Neuron (in vitro differentiated cells): ENCODE measurements around the gene ATP4B.

Source experiments
- H2AFZ ChIP-seq: one replicate; pipeline ENCODE4 v1.6.1; 2013; ENCODE audit warnings: low read depth, mild to moderate bottlenecking, inconsistent platforms, low read length, moderate library complexity
- H3K27me3 ChIP-seq: one replicate; pipeline ENCODE4 v1.6.1; 2013; ENCODE audit warnings: low read length; ENCODE audit not compliant: insufficient read depth
- H3K36me3 ChIP-seq: one replicate; pipeline ENCODE4 v1.6.1; 2013; ENCODE audit warnings: low read length; ENCODE audit not compliant: insufficient read depth
- H3K4me1 ChIP-seq: one replicate; pipeline ENCODE4 v1.6.1; 2013; ENCODE audit warnings: low read length; ENCODE audit not compliant: insufficient read depth
- H3K4me3 ChIP-seq: 2 replicates; pipeline ENCODE4 v1.5.1; 2013; ENCODE audit warnings: mild to moderate bottlenecking, low read length, moderate library complexity
- H3K9me3 ChIP-seq: one replicate; pipeline ENCODE4 v1.6.1; 2013; ENCODE audit warnings: low read length

ATP4B gene

DNA sequence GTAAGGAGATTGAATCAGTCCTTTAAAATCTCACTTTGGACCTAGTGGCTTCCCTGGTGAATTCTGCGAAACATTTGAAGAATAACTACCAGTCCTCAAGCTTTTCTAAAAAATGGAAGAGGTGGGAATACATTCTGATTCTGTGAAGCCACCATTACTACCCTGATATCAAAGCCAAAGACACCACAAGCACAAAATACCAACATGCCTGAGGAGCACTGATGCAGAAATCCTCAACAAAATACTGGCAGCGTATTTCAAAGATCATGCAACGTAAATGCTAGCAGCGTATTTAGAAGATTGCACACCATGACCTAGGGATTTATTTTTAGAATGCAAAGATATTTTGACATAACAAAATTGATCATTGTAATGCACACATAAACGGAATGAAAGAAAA lies 14.4 kb downstream of the ATP4B start:
- Histone ChIP-seq H3K36me3 (peaks cover 34% of the 10 kb centered on the region), H2AFZ (no peak overlapping the region), H3K27me3 (no peaks in the 10 kb centered on the region), H3K4me1 (no peaks in the 10 kb centered on the region), H3K9me3 (peaks cover 14% of the 10 kb centered on the region), H3K4me3 (no peak overlapping the region)

DNA sequence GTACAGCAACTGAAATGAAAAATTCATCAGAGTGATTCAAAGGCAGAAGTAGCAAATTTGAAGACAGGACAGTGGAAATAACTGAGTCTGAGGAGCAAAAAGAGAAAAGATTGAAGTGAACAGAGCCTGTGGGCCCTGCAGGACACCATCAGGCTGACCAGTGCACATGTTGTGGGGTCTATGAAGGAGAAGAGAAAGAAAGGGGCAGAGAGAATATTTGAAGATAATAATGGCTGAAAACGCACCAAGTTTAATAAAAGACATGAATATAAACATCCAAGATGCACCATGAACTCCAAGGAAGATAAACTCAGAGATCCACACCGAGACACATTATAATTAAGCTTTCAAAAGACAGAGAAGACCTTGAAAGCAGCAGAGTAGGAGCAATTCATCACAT lies 15.4 kb downstream of the ATP4B start:
- peaks cover 14% of the 10 kb centered on the region for H3K9me3 ChIP-seq

DNA sequence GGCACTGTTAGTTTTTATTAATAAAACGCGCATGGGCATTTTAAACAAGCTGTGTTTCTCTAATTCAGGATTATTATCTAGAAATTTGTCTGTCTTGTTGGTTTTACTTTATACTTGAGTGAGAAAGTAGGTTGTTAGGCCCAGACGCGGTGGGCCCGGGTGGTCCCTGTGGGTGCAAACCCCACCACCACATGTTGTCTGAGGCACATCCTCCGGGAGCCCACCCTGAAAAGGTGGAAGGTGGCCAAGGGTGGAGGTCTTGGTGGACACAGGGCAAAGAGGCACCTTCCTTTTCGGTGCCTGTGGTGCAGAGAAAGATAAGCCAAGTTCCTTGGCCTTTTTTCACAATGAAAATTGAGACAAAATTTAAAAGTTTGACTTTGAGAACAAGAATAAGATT lies 16.6 kb downstream of the ATP4B start:
- H3K9me3 ChIP-seq: peaks cover 17% of the 10 kb centered on the region
- H3K27me3 ChIP-seq: no peaks in the 10 kb centered on the region
- H2AFZ ChIP-seq: no peak overlapping the region
- H3K36me3 ChIP-seq: peaks cover 54% of the 10 kb centered on the region
- H3K4me3 ChIP-seq: no peak overlapping the region
- H3K4me1 ChIP-seq: no peaks in the 10 kb centered on the region

More for the DNA sequence above, 15.4 kb downstream of the ATP4B start:
- H3K4me1 ChIP-seq: no peaks in the 10 kb centered on the region
- no peak overlapping the region for H3K4me3 ChIP-seq
- no peaks in the 10 kb centered on the region for H3K27me3 ChIP-seq
- no peak overlapping the region for H2AFZ ChIP-seq
- H3K36me3 ChIP-seq: peaks cover 43% of the 10 kb centered on the region

DNA sequence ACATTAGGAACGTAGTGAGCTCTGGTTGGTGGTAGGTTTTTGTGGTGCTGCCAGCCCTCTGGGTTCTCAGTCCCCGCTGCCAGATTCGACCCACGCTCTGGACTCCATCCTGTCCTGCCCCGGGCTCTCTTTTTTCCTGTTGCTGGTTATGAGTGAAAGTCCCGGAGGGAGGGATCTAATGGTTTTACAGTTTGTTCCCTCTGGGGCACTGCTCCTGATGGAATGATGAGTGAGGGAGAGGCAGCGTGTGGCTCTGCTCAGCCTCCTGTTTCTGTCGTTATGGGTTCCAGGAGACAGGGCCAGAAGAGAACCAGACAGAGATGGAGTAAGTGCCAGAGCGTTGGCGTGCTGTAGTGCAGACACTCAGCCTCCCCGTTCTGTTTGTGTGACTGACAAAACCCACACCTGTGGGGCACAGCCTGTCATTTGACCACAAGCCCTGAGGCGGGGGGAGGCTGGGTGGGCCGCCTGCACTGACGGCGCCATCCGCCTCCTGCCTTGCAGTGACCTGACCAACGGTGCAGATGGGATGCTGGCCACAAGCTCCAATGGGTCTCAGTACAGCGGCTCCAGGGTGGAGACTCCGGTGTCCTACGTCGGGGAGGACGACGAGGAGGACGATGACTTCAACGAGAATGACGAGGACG lies 18.3 kb downstream of the ATP4B start:
- Histone ChIP-seq H3K27me3 (no peaks in the 10 kb centered on the region), H3K36me3 (peaks cover 71% of the 10 kb centered on the region), H2AFZ (no peak overlapping the region)

DNA sequence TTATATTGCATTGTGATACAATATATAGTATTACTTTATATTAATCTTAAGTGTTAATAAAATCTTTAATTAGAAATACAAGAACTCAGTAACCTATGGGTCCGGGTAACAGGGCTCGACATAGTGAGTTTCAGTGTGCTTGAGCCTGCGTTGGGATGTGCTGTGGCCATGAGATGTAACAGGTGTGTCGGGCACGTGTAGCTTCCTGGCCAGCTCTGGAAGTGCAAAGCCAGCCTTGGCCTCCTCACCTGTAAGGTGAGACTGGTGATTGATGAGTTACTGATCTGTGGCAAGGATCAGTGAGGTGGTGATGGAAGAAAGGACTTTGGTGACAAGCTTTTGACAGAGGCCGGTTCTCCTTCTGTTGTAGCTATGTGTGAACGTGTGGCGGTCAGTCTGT lies 19.2 kb downstream of the ATP4B start:
- H3K36me3 ChIP-seq: peaks cover 80% of the 10 kb centered on the region
- H3K4me1 ChIP-seq: no peaks in the 10 kb centered on the region
- no peak overlapping the region for H3K4me3 ChIP-seq
- H3K9me3 ChIP-seq: peaks cover 17% of the 10 kb centered on the region
- H2AFZ ChIP-seq: no peak overlapping the region
- no peaks in the 10 kb centered on the region for H3K27me3 ChIP-seq

More for the DNA sequence above, 18.3 kb downstream of the ATP4B start:
- no peak overlapping the region for H3K4me3 ChIP-seq
- H3K4me1 ChIP-seq: no peaks in the 10 kb centered on the region
- H3K9me3 ChIP-seq: peaks cover 17% of the 10 kb centered on the region

DNA sequence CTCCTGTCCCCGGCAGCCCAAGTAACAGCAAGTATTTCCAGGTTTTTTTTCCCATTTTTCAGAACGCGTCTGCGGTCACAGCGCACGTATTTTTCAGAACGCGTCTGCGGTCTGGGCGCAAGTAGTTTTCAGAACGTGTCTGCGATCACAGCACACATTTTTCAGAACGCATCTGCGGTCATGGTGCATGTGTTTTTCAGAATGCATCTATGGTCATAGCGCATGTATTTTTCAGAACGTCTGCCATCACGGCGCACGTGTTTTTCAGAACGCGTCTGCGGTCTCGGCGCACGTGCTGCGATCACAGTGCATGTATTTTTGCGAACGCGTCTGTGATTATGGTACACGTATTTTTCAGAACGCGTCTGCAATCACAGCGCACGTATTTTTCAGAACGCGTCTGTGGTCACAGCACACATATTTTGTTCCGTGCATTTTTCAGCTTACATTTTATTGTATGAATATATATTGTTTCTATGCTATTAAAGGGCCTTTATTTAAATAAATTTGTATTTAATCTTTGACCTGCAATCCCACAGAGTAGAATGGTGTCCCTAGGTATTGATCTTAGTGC lies 19.7 kb downstream of the ATP4B start:
- no peak overlapping the region for H2AFZ ChIP-seq
- H3K9me3 ChIP-seq: peaks cover 17% of the 10 kb centered on the region
- no peaks in the 10 kb centered on the region for H3K27me3 ChIP-seq
- H3K4me3 ChIP-seq: no peak overlapping the region
- H3K36me3 ChIP-seq: peaks cover 85% of the 10 kb centered on the region
- H3K4me1 ChIP-seq: no peaks in the 10 kb centered on the region

DNA sequence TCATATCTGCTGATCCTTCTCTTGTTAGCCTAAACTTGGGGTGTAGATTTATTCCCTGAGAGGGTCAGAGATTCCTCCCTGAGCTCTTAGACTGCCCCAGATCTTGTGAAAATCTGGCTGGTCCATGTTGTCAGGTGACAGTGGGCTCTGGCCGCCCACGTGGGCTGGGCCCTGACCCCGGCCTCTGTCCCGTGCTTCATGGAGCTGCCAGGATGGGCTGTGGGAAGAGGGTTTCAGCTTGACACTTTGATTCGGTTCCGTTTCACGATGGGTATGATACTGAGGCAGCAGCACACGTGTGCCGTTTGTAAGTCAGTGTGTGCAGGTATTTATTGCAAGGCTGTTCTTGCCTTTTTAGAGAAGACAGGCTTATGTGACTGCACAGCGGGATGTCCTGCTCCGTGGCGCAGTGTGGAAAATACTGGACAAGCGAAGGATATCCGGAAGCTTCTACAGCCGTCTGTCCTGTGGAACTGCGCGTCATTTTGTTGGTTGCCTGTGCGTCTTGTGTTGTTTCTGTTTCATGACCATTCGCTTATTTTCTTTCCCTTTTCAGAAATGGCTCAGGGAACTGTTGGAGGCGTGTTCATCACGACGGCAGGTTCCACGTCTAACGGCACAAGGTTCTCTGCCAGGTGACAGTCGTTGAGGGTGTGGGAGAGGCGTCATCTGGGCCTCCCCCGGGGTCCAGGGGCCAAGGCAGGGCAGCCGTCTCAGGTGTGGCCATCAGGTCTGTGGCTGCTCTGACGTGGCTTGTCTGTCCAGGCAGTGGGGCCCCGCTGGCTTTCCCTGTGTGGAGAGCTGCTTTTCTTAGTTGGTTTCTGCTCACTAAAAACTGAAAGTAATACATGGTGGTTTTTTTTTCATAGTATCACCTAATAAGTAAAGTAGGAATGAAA lies 20.5 kb downstream of the ATP4B start:
- Histone ChIP-seq H3K4me1 (no peaks in the 10 kb centered on the region), H3K36me3 (peaks cover 87% of the 10 kb centered on the region), H3K9me3 (peaks cover 17% of the 10 kb centered on the region), H2AFZ (no peak overlapping the region), H3K27me3 (no peaks in the 10 kb centered on the region), H3K4me3 (no peak overlapping the region)

DNA sequence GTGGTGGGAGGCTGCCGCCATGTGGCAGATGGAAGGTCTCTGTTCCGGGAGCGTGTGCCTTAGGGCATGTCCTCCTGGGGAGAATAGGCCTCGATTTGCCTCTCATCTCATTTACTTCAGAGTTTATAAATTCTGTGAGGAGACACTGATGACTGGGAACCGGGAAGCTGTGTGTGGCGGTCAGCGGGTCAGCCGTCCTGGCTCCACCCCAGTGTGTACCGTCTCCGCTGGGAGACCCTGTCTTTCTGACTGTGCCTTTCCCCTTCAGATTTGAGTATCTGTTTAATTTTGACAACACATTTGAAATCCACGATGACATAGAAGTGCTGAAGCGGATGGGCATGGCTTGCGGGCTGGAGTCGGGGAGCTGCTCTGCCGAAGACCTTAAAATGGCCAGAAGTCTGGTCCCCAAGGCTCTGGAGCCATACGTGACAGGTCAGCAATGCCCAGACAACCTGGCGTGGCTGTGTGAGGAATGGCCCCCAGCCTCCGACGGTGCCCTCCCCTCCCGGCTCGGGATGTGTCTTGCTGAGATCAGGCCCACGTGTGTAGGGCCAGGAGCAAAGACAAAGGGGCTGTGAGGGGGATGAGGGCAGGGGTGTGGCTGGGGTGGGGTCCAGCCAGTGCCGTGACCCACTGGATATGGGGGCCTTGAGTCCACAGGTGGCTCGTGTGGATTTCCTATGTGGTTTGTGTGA lies 21.6 kb downstream of the ATP4B start:
- Histone ChIP-seq H3K4me3 (no peak overlapping the region), H3K4me1 (no peaks in the 10 kb centered on the region), H3K27me3 (no peaks in the 10 kb centered on the region), H3K9me3 (peaks cover 14% of the 10 kb centered on the region), H2AFZ (no peak overlapping the region), H3K36me3 (peaks cover 88% of the 10 kb centered on the region)

DNA sequence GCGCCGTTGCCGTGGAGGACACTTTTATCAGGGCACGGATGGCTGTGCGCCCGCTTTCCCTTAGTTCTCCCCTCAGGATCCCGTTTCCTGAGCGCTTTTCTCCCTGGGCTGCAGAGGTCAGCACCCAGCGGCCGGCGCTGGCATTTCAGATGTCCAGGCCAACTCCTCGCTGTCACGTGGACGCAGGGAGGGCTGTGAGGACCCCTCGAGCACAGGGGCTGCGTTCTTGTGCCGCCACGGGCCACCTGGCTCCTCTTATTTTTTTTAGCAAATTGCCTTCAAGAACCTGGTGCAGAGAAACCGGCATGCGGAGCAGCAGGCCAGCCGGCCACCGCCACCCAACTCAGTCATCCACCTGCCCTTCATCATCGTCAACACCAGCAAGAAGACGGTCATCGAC lies 22.3 kb downstream of the ATP4B start:
- Histone ChIP-seq H3K27me3 (no peaks in the 10 kb centered on the region), H3K9me3 (peaks cover 12% of the 10 kb centered on the region), H3K36me3 (peaks cover 93% of the 10 kb centered on the region), H3K4me3 (no peak overlapping the region), H3K4me1 (no peaks in the 10 kb centered on the region), H2AFZ (no peak overlapping the region)

DNA sequence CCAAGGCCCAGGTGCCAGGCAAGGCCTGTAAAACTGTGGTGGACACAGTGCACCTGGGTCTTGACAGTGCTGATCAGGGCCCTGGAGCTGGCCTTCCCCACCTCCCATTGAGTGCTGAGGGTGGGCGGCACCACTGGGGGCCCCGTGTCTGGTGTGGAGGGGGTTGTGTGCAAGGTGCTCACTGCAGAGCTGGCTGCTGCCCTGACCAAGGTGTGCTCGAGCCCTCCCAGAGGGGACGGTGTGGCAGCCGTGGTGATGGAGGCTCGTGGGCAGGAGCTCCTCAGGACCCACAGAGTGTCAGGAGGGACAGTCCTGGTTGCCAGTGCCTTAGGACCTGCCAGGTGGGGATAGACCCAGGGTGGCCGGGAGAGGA lies 23.0 kb downstream of the ATP4B start:
- Histone ChIP-seq H3K27me3 (no peaks in the 10 kb centered on the region), H3K9me3 (peaks cover 8% of the 10 kb centered on the region), H3K4me3 (no peak overlapping the region), H2AFZ (no peak overlapping the region), H3K36me3 (peaks cover 93% of the 10 kb centered on the region), H3K4me1 (no peaks in the 10 kb centered on the region)

DNA sequence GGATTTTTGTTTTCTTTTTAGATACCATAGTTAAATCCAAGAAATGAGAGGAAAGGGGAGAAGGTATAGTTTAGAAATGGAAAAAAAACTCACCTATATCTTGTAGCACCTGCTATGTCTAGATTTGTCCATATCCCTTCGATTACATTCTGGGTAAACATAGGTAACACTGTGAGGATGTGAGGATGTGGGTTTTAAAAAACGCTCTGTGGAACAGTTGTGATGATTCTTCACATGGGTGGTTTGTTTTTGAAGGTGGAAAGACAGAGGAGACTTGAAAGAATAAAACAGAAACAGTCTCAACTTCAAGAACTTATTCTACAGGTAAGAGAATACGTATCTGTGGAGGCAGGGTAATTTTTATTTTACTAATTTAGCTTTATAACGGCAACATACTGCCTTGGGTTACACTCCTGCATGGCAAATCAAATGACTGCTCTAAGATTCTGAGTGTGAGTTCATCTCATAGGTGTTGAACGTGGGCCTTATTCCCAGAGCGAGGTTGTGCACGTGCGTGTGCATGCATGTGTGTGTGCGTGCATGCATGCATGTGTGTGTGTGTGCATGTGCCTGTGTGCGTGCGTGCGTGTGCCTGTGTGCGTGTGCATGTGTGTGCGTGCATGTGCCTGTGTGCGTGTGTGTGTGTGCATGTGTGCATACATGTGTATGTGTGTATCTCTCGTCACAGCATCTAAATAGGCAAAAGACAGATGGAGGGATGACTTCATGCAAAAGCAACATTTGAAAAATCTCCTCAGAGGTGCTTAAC lies 23.5 kb downstream of the ATP4B start:
- Histone ChIP-seq H2AFZ (no peak overlapping the region), H3K4me3 (no peak overlapping the region), H3K27me3 (no peaks in the 10 kb centered on the region), H3K4me1 (no peaks in the 10 kb centered on the region), H3K9me3 (peaks cover 4% of the 10 kb centered on the region), H3K36me3 (peaks cover 87% of the 10 kb centered on the region)

DNA sequence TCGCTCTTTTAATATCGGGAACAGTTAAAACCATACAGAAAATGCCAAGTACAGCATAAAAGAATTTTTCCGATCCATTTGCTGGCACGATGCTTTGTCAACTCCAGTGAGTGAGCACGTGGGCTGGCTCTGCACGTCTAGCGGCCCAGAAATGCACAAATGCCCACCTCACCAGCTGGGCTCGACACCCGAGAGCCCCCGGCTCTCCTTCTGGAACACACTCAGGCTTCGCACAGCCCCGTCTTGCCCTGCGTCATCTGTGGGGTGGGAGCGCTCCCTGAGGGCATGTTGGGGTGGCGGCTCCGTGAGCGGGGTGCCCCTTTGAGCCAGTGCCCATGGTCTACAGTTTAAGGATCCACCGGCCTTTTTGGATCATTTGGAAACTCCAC lies 24.5 kb downstream of the ATP4B start:
- H3K4me3 ChIP-seq: no peak overlapping the region
- no peak overlapping the region for H2AFZ ChIP-seq
- peaks cover 80% of the 10 kb centered on the region for H3K36me3 ChIP-seq

More for the DNA sequence above, 24.5 kb downstream of the ATP4B start:
- Histone ChIP-seq H3K9me3 (peaks cover 3% of the 10 kb centered on the region), H3K4me1 (no peaks in the 10 kb centered on the region), H3K27me3 (no peaks in the 10 kb centered on the region)
